ENCODE data around the gene TEX22.

DNA sequence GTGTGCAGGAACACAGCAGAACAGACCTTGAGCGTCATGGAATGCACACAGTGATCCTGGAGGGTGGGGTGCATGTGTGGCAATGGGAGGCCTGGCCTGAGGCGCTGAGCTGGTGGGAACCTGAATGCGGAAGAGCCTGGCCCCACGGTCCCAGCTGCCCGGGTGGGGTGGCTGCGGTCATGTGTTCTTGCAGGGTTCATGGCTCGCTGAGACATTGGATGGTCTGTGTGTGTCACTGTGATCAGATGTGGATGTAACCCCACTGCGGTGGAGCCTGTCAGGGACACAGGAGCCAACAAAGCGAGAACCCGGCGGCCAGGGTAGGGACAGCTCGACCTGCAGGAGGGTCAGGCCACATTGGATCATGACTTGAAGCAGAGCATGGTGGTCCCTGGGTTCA, 44.5 kb downstream of the TEX22 start:
- TF ChIP-seq, protein P1, sequence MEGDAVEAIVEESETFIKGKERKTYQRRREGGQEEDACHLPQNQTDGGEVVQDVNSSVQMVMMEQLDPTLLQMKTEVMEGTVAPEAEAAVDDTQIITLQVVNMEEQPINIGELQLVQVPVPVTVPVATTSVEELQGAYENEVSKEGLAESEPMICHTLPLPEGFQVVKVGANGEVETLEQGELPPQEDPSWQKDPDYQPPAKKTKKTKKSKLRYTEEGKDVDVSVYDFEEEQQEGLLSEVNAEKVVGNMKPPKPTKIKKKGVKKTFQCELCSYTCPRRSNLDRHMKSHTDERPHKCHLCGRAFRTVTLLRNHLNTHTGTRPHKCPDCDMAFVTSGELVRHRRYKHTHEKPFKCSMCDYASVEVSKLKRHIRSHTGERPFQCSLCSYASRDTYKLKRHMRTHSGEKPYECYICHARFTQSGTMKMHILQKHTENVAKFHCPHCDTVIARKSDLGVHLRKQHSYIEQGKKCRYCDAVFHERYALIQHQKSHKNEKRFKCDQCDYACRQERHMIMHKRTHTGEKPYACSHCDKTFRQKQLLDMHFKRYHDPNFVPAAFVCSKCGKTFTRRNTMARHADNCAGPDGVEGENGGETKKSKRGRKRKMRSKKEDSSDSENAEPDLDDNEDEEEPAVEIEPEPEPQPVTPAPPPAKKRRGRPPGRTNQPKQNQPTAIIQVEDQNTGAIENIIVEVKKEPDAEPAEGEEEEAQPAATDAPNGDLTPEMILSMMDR (IDR thresholded peaks at IDR 0.05): no peak
- TF ChIP-seq POLR2A (IDR thresholded peaks at IDR 0.05): no peak
